IMR-90 (cell line): ENCODE data around the gene DUSP2. TPM values are rescaled to one million over a fixed set of nuclear protein-coding genes. Genes with fewer than 3 reads are reported as not detected.

Experiments
- ATAC-seq: fragments of 200-7000 bp; cut with Tn5 transposase; 2 replicates; pipeline ENCODE4 v1.9.1; 2020; ENCODE audit warnings: low read depth, mild to moderate bottlenecking, moderate library complexity
- BruUV-seq: library from RNA; stranded (reverse); fragments of 400-500 nt; replicated peaks from 2 replicates; lab custom pipeline; 2021; lab: Mats Ljungman, UMichigan
- CTCF ChIA-PET: fragments of 300-600 bp; formaldehyde crosslinking; extraction: SDS; loops from one replicate; lab custom pipeline; 2021; ENCODE audit warnings: antibody characterized with exemption; lab: Yijun Ruan, JAX
- POLR2A ChIA-PET: fragments of 300-600 bp; sonication (Branson Sonifier 250); formaldehyde crosslinking; loops from one replicate; lab custom pipeline; 2022; ENCODE audit warnings: antibody characterized with exemption; ENCODE audit not compliant: unreplicated experiment; lab: Charles Lee
- DNase-seq: peaks from one replicate; pipeline ENCODE4 v3.0.0; 2013
- H2AFZ ChIP-seq: replicated peaks from 2 replicates; pipeline ENCODE3; 2013; ENCODE audit warnings: low read length, mild to moderate bottlenecking; ENCODE audit not compliant: poor library complexity
- H2AK5ac ChIP-seq: 2 replicates; pipeline ENCODE4 v1.6.1; 2013; ENCODE audit warnings: low read depth, low read length, inconsistent platforms
- H2AK9ac ChIP-seq: replicated peaks from 2 replicates; pipeline ENCODE3; 2013; ENCODE audit warnings: mild to moderate bottlenecking, low read depth, low read length, moderate library complexity; ENCODE audit not compliant: poor library complexity
- H2BK120ac ChIP-seq: 2 replicates; pipeline ENCODE4 v1.6.1; 2013; ENCODE audit warnings: low read depth, low read length, inconsistent platforms
- H2BK15ac ChIP-seq: 3 replicates; pipeline ENCODE4 v1.6.1; 2013; ENCODE audit warnings: low read depth, low read length, inconsistent platforms
- H2BK20ac ChIP-seq: 2 replicates; pipeline ENCODE4 v1.6.1; 2013; ENCODE audit warnings: low read depth, mild to moderate bottlenecking, inconsistent platforms, low read length, moderate library complexity
- H2BK5ac ChIP-seq: 2 replicates; pipeline ENCODE4 v1.6.1; 2013; ENCODE audit warnings: mild to moderate bottlenecking, low read depth, low read length, inconsistent platforms; ENCODE audit not compliant: poor library complexity, severe bottlenecking
- H3K14ac ChIP-seq: replicated peaks from 2 replicates; pipeline ENCODE4 v1.6.1; 2013; ENCODE audit warnings: low read depth, low read length, inconsistent platforms
- H3K18ac ChIP-seq: 2 replicates; pipeline ENCODE4 v1.6.1; 2013; ENCODE audit warnings: low read depth, low read length, control low read depth
- H3K23ac ChIP-seq: 2 replicates; pipeline ENCODE4 v1.6.1; 2013; ENCODE audit warnings: low read depth, low read length, inconsistent platforms
- H3K27ac ChIP-seq: 2 replicates; pipeline ENCODE4 v1.5.1; 2013; ENCODE audit warnings: mild to moderate bottlenecking, control low read depth, low read length; ENCODE audit not compliant: insufficient read depth
- H3K27me3 ChIP-seq: 2 replicates; pipeline ENCODE4 v1.6.1; 2013; ENCODE audit warnings: low read length; ENCODE audit not compliant: control insufficient read depth, insufficient read depth
- H3K36me3 ChIP-seq: 2 replicates; pipeline ENCODE4 v1.6.1; 2013; ENCODE audit warnings: low read length, mixed read lengths; ENCODE audit not compliant: control insufficient read depth, insufficient read depth
- H3K4ac ChIP-seq: 2 replicates; pipeline ENCODE4 v1.6.1; 2013; ENCODE audit warnings: low read depth, low read length, inconsistent platforms
- H3K4me1 ChIP-seq: 2 replicates; pipeline ENCODE4 v1.6.1; 2013; ENCODE audit warnings: low read length, mixed read lengths; ENCODE audit not compliant: control insufficient read depth, insufficient read depth
- H3K4me2 ChIP-seq: 2 replicates; pipeline ENCODE4 v1.6.1; 2013; ENCODE audit warnings: low read depth, mild to moderate bottlenecking, control low read depth, low read length, moderate library complexity
- H3K4me3 ChIP-seq: 2 replicates; pipeline ENCODE4 v1.5.1; 2013; ENCODE audit warnings: low read depth, mild to moderate bottlenecking, control low read depth, low read length, moderate library complexity; ENCODE audit not compliant: insufficient read depth
- H3K56ac ChIP-seq: 2 replicates; pipeline ENCODE4 v1.6.1; 2013; ENCODE audit warnings: low read length, inconsistent platforms; ENCODE audit not compliant: insufficient read depth; ENCODE audit errors: extremely low read depth
- H3K79me1 ChIP-seq, 2 experiments: 2 replicates each; pipeline ENCODE4 v1.6.1; 2013; ENCODE audit warnings: low read length in 2 of 2, inconsistent platforms in 1 of 2, low read depth in 1 of 2
- H3K9ac ChIP-seq: 2 replicates; pipeline ENCODE4 v1.6.1; 2013; ENCODE audit warnings: low read depth, low read length, control low read depth
- H3K9me1 ChIP-seq: 2 replicates; pipeline ENCODE4 v1.6.1; 2013; ENCODE audit warnings: low read length, inconsistent platforms; ENCODE audit not compliant: insufficient read depth
- H3K9me3 ChIP-seq: 2 replicates; pipeline ENCODE4 v1.6.1; 2013; ENCODE audit warnings: low read length; ENCODE audit not compliant: control insufficient read depth, insufficient read depth
- H4K20me1 ChIP-seq: 2 replicates; pipeline ENCODE4 v1.6.1; 2013; ENCODE audit warnings: low read length, inconsistent platforms; ENCODE audit not compliant: insufficient read depth
- H4K5ac ChIP-seq: 2 replicates; pipeline ENCODE4 v1.6.1; 2013; ENCODE audit warnings: mild to moderate bottlenecking, low read depth, low read length, control low read depth
- H4K8ac ChIP-seq, 2 experiments: 2 replicates each; pipeline ENCODE4 v1.6.1; 2013; ENCODE audit warnings: low read depth in 2 of 2, low read length in 2 of 2, control low read depth in 1 of 2, inconsistent platforms in 1 of 2
- H4K91ac ChIP-seq: 2 replicates; pipeline ENCODE4 v1.6.1; 2013; ENCODE audit warnings: low read depth, low read length, inconsistent platforms; ENCODE audit not compliant: insufficient read depth
- BHLHE40 ChIP-seq: fragments of 150-350 bp; IDR thresholded peaks from 2 replicates; pipeline ENCODE4 v1.6.1; 2016; ENCODE audit warnings: mild to moderate bottlenecking, low read depth, low read length
- CTCF ChIP-seq: conservative IDR thresholded peaks from 2 replicates; pipeline ENCODE4 v1.5.1; 2012; ENCODE audit warnings: mild to moderate bottlenecking, low read depth, low read length, improper control_type of control experiment
- MXI1 ChIP-seq: IDR thresholded peaks from 2 replicates; pipeline ENCODE4 v1.6.1; 2012; ENCODE audit warnings: low read depth, mild to moderate bottlenecking, low read length, moderate library complexity, borderline replicate concordance
- POLR2A ChIP-seq: IDR thresholded peaks from 2 replicates; pipeline ENCODE4 v1.6.1; 2012; ENCODE audit warnings: mild to moderate bottlenecking, low read depth, low read length
- WGBS, 2 experiments: methylation state at CpG; one replicate each; pipeline versions ENCODE4 v1.1.5 to v1.1.7; 2013; ENCODE audit warnings: missing lambda C conversion rate in 2 of 2; ENCODE audit not compliant: insufficient read length in 1 of 2; ENCODE audit errors: extremely low coverage in 2 of 2; 5-methylcytosine and 5-hydroxymethylcytosine counted together
- dilution Hi-C: fragments of 300-500 bp; cut with HindIII; formaldehyde crosslinking; loops from one replicate; pipeline ENCODE4 v1.14.3; 2018; ENCODE audit warnings: low sequenced_read_pairs; ENCODE audit not compliant: unreplicated experiment
- in situ Hi-C: fragments of 300-500 bp; cut with MboI; formaldehyde crosslinking; loops from 3 replicates; pipeline ENCODE4 v1.14.3; 2019; ENCODE audit warnings: low sequenced_read_pairs, inconsistent platforms, mixed read lengths
- intact Hi-C: fragments of 100-400 bp; cut with micrococcal nuclease; formaldehyde crosslinking; loops from 2 replicates; pipeline ENCODE4 v1.10.0; 2022
- polyA plus RNA-seq, 3 experiments: library from polyadenylated mRNA; depleted of rRNA; stranded (reverse); fragments of >200 nt; gene quantifications; 2 replicates each; pipeline ENCODE4 v1.2.3, GENCODE V29; 2012; ENCODE audit warnings: low replicate concordance in 1 of 3
- total RNA-seq: library from RNA; depleted of rRNA; stranded (reverse); fragments of >200 nt; gene quantifications from 2 replicates; pipeline ENCODE4 v1.2.3, GENCODE V29; 2012

The DUSP2 gene
- total and polyA plus RNA-seq, 2 of the 4 experiments (the other 2 are of a cell fraction): 1.8 to 3.8 TPM

DNA sequence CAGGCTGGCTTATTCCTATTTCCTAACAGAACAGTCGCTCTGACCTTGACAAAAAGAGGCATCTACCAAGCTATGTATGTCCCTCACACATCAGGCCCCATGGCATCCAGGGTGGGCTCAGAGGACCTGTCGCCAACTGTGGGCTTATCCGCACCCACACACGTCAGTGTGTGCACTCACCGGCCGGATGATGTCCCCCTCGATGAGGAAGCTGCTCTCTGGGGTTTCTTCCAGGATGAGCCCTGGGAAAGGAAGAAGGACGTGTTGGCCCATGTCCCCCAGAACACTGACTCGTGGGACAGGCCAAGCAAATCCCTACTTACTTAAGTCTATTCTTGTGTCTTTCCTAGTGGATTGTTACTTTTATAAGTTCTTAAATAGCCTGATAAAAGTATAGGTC is 10.1 kb downstream of the DUSP2 start:
- Histone ChIP-seq H3K4me2 (no peak overlapping the region), H2AK9ac (no peak overlapping the region), H3K27me3 (peaks cover 52% of the 10 kb centered on the region), H4K20me1 (no peaks in the 10 kb centered on the region; the same call in 1 of the 2 replicates), H3K23ac (no peak overlapping the region), H2BK15ac (no peak overlapping the region), H3K18ac (no peak overlapping the region), H2BK20ac (no peak overlapping the region), H4K91ac (no peak overlapping the region), H2BK5ac (no peak overlapping the region), H3K4me3 (no peak overlapping the region), H4K8ac (no peak overlapping the region), H3K4ac (no peak overlapping the region), H3K14ac (no peak overlapping the region), H3K9me1 (no peaks in the 10 kb centered on the region), H2AFZ (no peak overlapping the region), H3K27ac (no peak overlapping the region), H3K9me3 (no peaks in the 10 kb centered on the region), H2AK5ac (no peak overlapping the region), H3K9ac (no peak overlapping the region), H2BK120ac (no peak overlapping the region), H3K79me1 (no peaks in the 10 kb centered on the region), H4K5ac (no peak overlapping the region), H3K36me3 (no peaks in the 10 kb centered on the region), H3K56ac (no peak overlapping the region), H3K4me1 (no peaks in the 10 kb centered on the region)
- intact Hi-C loops: no loop called here
- no peak for DNase-seq
- TF ChIP-seq MXI1 (no peak), BHLHE40 (no peak), POLR2A (no peak), CTCF (no peak)
- dilution Hi-C loops: no loop called here
- in situ Hi-C loops: loop anchor here (10.0 kb wide), 1 partner anchor 130 kb away; the partner anchor contains the start of genes CIAO1 and TMEM127
- no TSS peak for BruUV-seq
- ATAC-seq: no peak
- POLR2A ChIA-PET: no interaction called here
- WGBS, 2 experiments: 78% methylated on average over 5 of the region's 9 CpGs; no CpG with 5 or more reads in 1 of the 2 experiments
- CTCF ChIA-PET: no interaction called here
